PC-9 (cell line): Measurements from ENCODE around the gene HIVEP2.

ENCODE experiments used
- EZH2 ChIP-seq: fragments of 200-600 bp; sonication (generic); IDR thresholded peaks from 2 replicates; pipeline ENCODE4 v1.8.0; 2017; ENCODE audit warnings: antibody characterized with exemption, low read depth
- TF ChIP-seq, protein P1 (sequence below): fragments of 200-600 bp; sonication (generic); conservative IDR thresholded peaks from 2 replicates; pipeline ENCODE4 v1.6.1; 2017; ENCODE audit warnings: mixed run types, antibody characterized with exemption, mild to moderate bottlenecking, moderate library complexity

DNA sequence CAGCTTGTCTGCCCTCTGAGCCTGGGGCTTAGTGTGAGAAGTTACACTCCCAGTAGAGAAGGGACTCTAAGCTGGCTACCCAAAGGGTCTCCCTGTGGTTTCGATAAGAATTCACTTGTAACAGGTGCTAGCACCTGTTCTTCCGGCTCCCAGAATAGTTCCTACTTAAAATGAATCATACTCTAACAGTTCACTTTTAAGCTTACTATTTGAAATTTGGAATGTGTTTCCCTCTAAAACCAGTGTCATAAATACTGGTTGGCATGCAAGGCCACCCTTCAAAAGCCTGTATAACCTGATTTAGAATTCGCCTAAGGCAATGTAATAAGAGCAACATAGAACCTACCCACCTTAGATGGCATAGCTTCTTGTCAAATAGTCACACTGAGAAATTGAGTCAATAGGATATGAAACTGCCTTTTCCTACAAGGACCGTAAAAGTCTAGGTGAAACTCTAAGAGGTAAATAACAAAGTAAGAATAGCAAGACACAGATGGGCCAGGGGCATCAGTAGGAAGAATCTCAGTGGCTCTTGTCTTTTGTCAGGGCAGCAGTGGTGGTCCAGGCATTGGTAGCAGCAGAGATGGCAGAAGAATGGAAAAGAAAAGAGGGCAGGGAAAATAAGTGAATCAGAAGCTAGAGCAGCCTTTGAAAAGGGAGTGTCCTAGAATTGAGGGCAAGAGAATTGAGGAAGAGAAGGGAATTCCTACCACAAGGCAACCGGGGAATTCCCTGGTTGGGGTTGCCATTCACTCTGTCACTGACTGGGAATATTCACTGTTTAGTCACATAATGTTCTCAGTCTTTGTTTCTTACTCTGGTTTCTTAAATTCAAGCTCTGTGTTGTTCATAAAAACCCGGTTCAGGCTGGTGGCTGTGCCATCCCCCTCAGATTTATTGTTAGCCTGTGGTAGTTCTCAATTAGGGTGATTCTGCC, 91.5 kb downstream of the HIVEP2 start:
- TF ChIP-seq, protein P1, sequence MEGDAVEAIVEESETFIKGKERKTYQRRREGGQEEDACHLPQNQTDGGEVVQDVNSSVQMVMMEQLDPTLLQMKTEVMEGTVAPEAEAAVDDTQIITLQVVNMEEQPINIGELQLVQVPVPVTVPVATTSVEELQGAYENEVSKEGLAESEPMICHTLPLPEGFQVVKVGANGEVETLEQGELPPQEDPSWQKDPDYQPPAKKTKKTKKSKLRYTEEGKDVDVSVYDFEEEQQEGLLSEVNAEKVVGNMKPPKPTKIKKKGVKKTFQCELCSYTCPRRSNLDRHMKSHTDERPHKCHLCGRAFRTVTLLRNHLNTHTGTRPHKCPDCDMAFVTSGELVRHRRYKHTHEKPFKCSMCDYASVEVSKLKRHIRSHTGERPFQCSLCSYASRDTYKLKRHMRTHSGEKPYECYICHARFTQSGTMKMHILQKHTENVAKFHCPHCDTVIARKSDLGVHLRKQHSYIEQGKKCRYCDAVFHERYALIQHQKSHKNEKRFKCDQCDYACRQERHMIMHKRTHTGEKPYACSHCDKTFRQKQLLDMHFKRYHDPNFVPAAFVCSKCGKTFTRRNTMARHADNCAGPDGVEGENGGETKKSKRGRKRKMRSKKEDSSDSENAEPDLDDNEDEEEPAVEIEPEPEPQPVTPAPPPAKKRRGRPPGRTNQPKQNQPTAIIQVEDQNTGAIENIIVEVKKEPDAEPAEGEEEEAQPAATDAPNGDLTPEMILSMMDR: no peak
- no peak for TF ChIP-seq EZH2
